ENCODE measurements around the gene TMEM240. TPM values are rescaled to one million over a fixed set of nuclear protein-coding genes. Genes with fewer than 3 reads are reported as not detected.

The TMEM240 gene
- total RNA-seq, 1 experiment from 2014 or later: 0.87 TPM

- H3K9me2 ChIP-seq (replicated peaks; ENCODE audit: low read length): no peaks in the 10 kb centered on the region
- TF ChIP-seq CTCF (conservative IDR thresholded peaks at IDR 0.05; ENCODE audit: low read depth, low read length): no peak
- no peak for TF ChIP-seq EZH2phosphoT487 (IDR thresholded peaks at IDR 0.05; ENCODE audit: borderline replicate concordance, low read length)
- no peak for TF ChIP-seq EZH2 (IDR thresholded peaks at IDR 0.05; ENCODE audit: low read length, unreplicated experiment)
- H3K9ac ChIP-seq (ENCODE audit: low read length): no peak overlapping the region
- no peak overlapping the region for H3K4me3 ChIP-seq (ENCODE audit: low read length)
- no peak overlapping the region for H3K27ac ChIP-seq (ENCODE audit: low read length)
- no peak overlapping the region for H2AFZ ChIP-seq (ENCODE audit: low read length)
- intact Hi-C loops (cut with micrococcal nuclease): no loop called here
- H3K9me3 ChIP-seq (ENCODE audit: low read length): no peaks in the 10 kb centered on the region
- no peaks in the 10 kb centered on the region for H3F3A ChIP-seq (ENCODE audit: low read length, unreplicated experiment)
- ATAC-seq (no peak), DNase-seq (no peak)
- no peaks in the 10 kb centered on the region for H3K4me1 ChIP-seq (ENCODE audit: insufficient read depth, low read length)
- no peak overlapping the region for H3K4me2 ChIP-seq (ENCODE audit: low read length)
- POLR2A ChIA-PET (ENCODE audit: unreplicated experiment): no interaction called here
- peaks cover 79% of the 10 kb centered on the region for H3K36me3 ChIP-seq (ENCODE audit: low read depth, low read length)
- no peaks in the 10 kb centered on the region; the same call in 1 of the 2 replicates for H3K79me2 ChIP-seq (ENCODE audit: low read length)
- BruUV-seq (replicated peaks): no TSS peak
- CTCF ChIA-PET: no interaction called here
- no peaks in the 10 kb centered on the region for H4K20me1 ChIP-seq (ENCODE audit: low read length)
- H3K27me3 ChIP-seq (ENCODE audit: low read length): no peaks in the 10 kb centered on the region
Measured at GRCh38 chr1:1490633-1491230, 49.7 kb downstream of the TMEM240 start.

GRCh38 chr1:1489861-1490260 is 50.6 kb downstream of the TMEM240 start:
- POLR2A ChIA-PET (ENCODE audit: unreplicated experiment): no interaction called here
- no peaks in the 10 kb centered on the region for H3K9me2 ChIP-seq (replicated peaks; ENCODE audit: low read length)
- peaks cover 72% of the 10 kb centered on the region for H3K36me3 ChIP-seq (ENCODE audit: low read depth, low read length)
- DNase-seq: no peak
- intact Hi-C loops (cut with micrococcal nuclease): no loop called here
- H3F3A ChIP-seq (ENCODE audit: low read length, unreplicated experiment): no peaks in the 10 kb centered on the region
- no peak overlapping the region for H3K9ac ChIP-seq (ENCODE audit: low read length)
- no peak overlapping the region for H3K4me2 ChIP-seq (ENCODE audit: low read length)
- no peak overlapping the region for H3K27ac ChIP-seq (ENCODE audit: low read length)
- no peak for ATAC-seq
- CTCF ChIA-PET: no interaction called here
- BruUV-seq (replicated peaks): no TSS peak
- no peaks in the 10 kb centered on the region; the same call in 1 of the 2 replicates for H3K79me2 ChIP-seq (ENCODE audit: low read length)
- H4K20me1 ChIP-seq (ENCODE audit: low read length): no peaks in the 10 kb centered on the region
- no peaks in the 10 kb centered on the region for H3K27me3 ChIP-seq (ENCODE audit: low read length)
- H3K4me3 ChIP-seq (ENCODE audit: low read length): no peak overlapping the region
- no peaks in the 10 kb centered on the region for H3K9me3 ChIP-seq (ENCODE audit: low read length)
- no peak overlapping the region for H2AFZ ChIP-seq (ENCODE audit: low read length)
- TF ChIP-seq EZH2 (IDR thresholded peaks at IDR 0.05; ENCODE audit: low read length, unreplicated experiment) (no peak), EZH2phosphoT487 (IDR thresholded peaks at IDR 0.05; ENCODE audit: borderline replicate concordance, low read length) (no peak), CTCF (conservative IDR thresholded peaks at IDR 0.05; ENCODE audit: low read depth, low read length) (no peak)
- no peaks in the 10 kb centered on the region for H3K4me1 ChIP-seq (ENCODE audit: insufficient read depth, low read length)

- Histone ChIP-seq H3K9me2 (replicated peaks; ENCODE audit: low read length) (no peaks in the 10 kb centered on the region), H3K27ac (ENCODE audit: low read length) (no peak overlapping the region), H3K36me3 (ENCODE audit: low read depth, low read length) (peaks cover 73% of the 10 kb centered on the region), H3K4me3 (ENCODE audit: low read length) (no peak overlapping the region), H4K20me1 (ENCODE audit: low read length) (no peaks in the 10 kb centered on the region), H3K9ac (ENCODE audit: low read length) (no peak overlapping the region), H3K4me1 (ENCODE audit: insufficient read depth, low read length) (no peaks in the 10 kb centered on the region), H3K4me2 (ENCODE audit: low read length) (no peak overlapping the region), H3K79me2 (ENCODE audit: low read length) (no peaks in the 10 kb centered on the region; the same call in 1 of the 2 replicates), H3K27me3 (ENCODE audit: low read length) (no peaks in the 10 kb centered on the region), H3K9me3 (ENCODE audit: low read length) (no peaks in the 10 kb centered on the region), H3F3A (ENCODE audit: low read length, unreplicated experiment) (no peaks in the 10 kb centered on the region), H2AFZ (ENCODE audit: low read length) (no peak overlapping the region)
- ATAC-seq (no peak), DNase-seq (no peak)
- CTCF ChIA-PET: no interaction called here
- intact Hi-C loops (cut with micrococcal nuclease): no loop called here
- no peak for TF ChIP-seq EZH2phosphoT487 (IDR thresholded peaks at IDR 0.05; ENCODE audit: borderline replicate concordance, low read length)
- no peak for TF ChIP-seq CTCF (conservative IDR thresholded peaks at IDR 0.05; ENCODE audit: low read depth, low read length)
- no peak for TF ChIP-seq EZH2 (IDR thresholded peaks at IDR 0.05; ENCODE audit: low read length, unreplicated experiment)
- no TSS peak for BruUV-seq (replicated peaks)
- POLR2A ChIA-PET (ENCODE audit: unreplicated experiment): no interaction called here
Measured at GRCh38 chr1:1489231-1489630, 51.2 kb downstream of the TMEM240 start.

All from PC-3 (cell line).